Stimulated activated CD4-positive, alpha-beta T cell treated with anti-CD3 and anti-CD28 coated beads, TNF-alpha, amount 100 ng/mL, for 24 hours (primary cell): ENCODE measurements around the gene CMIP.

Source experiments
- DNase-seq, 3 experiments: peaks; one replicate each; pipeline ENCODE4 v3.0.0-alpha.2; 2020; ENCODE audit warnings: low read depth in 3 of 3

CMIP gene

DNA sequence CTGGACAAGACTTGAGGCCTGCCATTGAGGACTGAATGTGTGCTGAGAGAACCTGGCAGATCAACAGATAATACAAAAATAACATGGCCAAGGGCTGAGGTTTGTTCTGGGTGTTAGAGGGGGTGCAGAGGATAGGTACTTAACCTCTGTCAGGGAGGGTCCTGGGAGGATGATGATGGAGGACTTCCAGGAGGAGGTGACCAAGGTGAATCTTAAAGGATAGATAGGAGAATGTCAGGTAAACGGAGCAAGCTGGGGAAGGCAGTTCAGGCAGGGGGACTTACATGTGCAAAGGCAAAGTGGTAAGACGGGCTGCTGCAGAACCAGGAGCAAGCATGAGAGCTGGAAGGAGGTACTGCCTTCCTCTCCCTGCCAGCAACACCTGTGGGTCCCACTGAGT, 214.6 kb downstream of the CMIP start:
- no peak for DNase-seq

DNA sequence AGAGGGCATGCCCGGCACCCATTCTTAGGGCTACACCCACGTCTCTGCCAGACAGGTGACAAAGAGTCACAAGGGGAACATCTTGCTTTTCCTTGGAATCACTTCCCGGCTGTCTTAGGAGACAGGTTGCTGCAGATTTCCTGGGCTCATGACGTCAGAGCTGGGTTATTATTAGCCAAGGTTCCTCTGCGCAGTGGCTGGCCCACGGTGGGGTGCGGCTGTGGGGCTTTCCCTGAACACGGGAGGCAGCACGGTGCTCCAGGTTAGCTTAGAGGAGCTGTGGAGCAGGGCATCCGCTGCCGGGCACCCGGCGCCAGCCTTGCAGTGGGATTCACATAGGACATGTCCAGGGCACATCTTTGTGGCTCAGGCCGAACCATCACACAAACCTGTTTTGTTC, 216.5 kb downstream of the CMIP start:
- no peak for DNase-seq

DNA sequence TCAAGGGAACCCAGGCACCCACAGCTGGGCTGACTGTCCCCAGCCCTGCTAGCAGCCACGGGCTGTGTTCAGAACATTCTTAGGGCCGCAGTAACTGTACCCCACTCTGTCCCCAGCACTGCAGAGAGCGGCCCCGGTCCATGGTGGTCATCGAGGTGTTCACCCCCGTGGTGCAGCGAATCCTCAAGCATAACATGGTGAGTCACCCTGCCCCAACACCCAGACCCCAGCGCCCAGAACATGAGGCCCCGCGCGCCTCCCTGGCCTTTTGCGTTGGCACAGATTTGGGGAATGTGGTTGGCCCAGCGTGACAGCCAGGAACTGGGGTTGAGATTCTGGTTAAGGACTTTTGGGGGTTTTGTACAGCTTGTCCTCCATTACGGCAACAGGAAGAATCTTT, 219.5 kb downstream of the CMIP start:
- no peak for DNase-seq

DNA sequence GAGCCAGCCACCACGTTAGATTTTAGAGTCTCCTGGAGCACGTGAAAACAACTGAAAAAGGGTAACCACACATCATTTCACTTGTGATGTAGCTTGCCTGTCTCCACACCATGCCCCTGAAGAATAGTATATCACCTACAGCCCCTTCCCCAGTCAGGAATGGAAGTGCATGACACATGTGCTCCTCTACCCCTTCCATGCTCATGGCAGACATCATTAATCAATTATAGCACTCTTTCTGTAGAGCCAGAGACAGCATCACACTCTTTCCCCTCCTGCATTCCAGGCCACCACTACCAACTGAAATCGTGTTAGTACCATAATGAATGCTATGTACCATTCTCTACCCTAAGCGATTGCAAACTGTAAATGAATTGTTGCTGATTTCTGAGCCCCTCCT, 221.0 kb downstream of the CMIP start:
- no peak for DNase-seq

DNA sequence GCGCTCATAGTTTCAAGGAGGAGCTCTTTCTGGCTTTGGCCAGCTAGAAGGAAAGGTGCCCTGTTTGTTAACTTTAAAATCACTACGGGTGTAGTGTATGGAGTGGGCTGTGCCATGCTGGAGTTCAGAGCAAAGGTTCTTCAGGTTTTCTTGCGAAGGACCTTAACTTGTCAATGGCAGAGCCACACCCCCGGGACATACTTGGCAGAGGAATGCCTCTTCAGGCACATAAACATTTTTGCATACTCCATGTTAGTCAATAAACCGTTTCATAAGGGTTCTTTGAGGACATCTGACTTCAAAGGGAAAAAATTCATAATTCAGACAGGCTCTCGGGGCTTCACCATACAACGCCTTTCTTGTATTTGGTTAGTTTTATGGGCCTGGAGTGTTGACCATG, 221.5 kb downstream of the CMIP start:
- DNase-seq = no peak

DNA sequence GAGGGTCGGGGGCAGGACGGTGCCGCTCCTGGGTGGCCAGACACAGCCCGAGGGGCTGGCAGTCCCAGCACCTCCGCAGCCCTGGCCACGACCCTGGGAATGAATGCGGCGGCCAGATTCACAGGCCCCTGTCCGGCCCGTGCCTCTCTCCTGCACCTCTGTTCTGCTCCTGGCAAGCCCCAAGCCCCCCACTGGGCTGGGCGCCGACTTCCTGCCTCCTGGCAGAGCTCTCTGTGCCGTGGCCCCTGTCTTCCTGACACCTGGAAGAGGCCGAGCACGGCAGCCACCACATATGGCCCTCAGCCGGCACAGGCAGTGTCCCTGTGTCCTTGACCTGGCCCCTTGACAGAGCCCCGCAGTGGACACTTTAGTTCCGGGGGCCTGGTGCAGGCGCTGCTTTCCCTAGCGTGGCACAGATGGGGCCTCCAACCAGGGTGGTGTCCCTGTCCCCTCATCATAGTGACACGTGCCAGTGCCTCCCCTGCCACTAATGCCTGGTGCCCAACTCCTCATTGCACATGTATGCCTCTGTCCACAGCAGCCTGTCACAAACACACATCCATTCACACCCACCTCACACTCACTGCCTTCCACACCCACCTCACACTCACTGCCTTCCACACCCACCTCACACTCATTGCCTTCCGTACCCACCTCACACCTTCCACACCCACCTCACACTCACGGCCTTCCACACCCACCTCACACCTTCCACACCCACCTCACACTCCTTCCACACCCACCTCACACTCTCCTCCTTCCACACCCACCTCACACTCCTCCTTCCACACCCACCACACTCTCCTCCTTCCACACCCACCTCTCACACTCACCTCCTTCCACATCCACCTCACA, 223.9 kb downstream of the CMIP start:
- no peak for DNase-seq

DNA sequence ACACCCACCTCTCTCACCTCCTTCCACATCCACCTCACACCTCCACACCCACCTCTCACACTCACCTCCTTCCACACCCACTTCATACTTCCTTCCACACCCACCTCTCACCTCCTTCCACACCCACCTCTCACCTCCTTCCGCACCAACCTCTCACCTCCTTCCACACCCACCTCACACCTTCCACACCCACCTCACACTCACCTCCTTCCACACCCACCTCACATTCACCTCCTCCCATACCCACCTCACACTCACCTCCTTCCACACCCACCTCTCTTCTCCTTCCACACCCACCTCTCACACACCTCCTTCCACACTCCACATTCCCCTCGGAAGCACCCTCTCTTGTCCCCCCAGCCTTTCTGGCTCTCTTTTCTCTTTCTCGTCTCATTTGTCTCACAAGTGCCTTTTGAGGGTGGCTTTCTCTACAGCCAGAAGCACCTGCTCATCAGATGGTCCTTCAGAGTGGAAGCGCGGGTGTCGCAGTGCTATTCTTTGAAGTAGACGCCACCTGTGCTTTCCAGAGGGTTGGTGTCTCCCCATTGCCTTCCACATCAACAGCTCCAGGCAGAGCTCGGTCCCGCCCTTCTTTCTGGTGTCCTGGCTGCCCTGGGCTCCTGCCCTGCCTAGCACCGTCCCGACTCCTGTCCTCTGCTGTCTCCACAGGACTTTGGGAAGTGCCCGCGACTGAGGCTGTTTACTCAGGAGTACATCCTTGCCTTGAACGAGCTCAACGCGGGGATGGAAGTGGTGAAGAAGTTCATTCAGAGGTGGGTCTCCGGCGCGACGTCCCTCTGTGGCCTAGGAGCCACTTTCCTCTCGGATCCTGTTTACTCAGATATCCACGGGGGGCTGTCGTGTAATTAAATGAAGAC, 225.1 kb downstream of the CMIP start:
- no peak for DNase-seq

DNA sequence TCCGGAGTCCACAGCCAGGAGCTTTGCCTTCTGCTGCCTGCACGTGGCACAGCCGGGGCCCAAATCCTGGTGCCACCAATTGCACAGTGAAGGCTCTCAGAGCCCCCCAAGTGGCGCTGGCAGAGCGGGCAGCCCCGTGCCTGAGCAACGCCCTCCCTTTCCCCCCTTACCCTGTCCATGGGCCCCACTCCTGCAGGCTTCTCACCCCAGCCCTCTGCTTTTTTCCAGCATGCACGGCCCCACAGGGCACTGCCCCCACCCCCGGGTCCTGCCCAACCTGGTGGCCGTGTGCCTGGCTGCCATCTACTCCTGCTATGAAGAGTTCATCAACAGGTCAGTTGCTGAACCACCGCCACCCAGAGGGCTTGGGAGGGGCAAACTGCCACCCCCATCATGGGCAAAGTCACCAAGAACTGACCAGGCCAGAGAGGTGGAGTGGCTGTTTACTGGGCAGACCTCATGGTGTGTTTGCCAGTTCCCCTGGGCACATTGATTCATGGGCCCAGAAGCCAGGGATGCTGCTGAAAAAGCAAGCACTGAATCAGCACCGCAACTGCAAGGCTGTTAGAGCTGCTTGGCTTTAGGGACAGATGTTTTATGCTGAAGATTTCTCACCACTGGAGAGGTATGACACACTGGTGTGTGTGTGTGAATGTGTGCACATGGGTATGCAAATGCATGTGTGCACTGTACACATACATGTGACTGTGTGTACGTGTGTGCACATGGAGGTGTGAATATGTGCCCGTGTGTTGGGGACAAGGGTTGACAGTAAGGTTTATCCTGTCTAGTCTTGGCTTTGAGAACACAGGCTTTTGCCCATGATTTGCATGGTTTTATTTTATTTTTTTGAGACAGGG, 227.4 kb downstream of the CMIP start:
- no peak for DNase-seq

DNA sequence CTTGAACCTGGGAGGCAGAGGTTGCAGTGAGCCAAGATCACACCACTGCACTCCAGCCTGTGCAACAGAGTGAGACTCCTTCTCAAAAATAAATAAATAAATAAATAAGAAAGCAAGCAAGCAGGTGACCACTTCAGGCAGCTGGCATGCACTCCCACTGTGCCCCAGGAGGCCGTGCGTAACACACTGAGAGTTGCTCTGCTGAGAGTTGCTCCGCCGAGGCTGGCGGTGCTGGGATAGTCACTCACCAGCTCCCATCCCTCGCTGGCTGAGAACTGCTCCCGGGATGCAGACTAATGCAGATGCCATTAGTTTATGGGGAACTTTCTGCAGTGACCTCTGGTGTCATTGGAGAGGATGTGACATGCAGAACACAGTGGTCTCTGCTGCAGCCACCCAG, 228.8 kb downstream of the CMIP start:
- no peak for DNase-seq

DNA sequence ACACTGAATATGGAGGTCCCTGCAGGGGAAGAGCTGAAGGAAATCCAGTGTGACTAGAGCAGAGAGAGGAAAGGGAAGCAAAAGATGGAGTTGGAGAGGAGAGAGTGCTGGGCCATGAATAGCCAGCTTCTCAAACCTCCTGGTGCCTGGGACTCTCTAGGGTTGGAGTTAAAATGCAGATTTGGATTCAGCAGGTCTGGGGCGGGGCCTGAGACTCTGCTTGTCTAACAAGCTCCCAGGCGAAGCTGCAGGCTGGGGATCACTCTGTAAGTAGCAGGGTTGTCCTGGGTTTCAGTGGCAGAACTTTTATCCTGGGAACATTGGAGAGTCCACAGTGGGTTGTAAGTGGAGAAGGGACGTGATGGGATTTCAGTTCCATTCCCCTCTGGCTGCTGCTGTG, 231.1 kb downstream of the CMIP start:
- no peak for DNase-seq

DNA sequence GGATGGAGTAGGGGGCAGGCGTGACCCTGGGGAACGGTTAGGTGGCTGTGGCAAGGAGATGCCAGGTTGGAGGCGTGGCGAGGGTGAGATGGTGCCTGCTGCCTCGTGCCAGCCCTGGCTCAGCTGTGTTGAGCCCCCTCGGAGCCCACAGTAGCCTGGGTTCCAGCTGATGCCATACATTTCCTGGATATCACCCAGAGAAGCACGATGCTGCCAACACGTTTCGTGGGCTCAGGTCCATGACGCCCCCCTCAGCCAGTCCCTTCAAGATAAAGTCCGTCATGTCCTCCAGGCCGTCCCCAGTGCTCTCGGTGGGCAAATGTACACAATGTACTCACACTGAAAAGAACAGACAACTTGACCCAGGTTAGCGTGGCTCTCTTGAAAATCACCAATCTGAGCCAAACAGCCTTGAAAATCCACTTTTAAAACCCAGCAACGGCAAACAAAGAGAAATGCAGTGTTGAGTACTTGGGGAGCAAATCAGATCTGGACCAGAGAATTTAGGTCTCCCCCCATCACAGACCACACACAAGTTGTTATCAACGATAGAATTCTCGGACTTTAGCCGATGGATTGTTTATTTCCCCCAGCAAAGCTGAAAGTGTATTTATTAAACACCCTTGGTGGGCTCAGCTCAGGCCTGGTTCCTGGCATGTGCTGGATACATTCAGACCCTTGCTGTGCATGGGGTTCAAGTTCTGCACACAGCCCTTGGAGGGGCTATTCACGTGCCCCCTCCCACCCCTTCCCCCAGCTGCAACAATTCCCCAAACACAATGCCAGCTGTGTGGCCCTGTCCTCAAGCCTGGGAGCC, 231.7 kb downstream of the CMIP start:
- no peak for DNase-seq

DNA sequence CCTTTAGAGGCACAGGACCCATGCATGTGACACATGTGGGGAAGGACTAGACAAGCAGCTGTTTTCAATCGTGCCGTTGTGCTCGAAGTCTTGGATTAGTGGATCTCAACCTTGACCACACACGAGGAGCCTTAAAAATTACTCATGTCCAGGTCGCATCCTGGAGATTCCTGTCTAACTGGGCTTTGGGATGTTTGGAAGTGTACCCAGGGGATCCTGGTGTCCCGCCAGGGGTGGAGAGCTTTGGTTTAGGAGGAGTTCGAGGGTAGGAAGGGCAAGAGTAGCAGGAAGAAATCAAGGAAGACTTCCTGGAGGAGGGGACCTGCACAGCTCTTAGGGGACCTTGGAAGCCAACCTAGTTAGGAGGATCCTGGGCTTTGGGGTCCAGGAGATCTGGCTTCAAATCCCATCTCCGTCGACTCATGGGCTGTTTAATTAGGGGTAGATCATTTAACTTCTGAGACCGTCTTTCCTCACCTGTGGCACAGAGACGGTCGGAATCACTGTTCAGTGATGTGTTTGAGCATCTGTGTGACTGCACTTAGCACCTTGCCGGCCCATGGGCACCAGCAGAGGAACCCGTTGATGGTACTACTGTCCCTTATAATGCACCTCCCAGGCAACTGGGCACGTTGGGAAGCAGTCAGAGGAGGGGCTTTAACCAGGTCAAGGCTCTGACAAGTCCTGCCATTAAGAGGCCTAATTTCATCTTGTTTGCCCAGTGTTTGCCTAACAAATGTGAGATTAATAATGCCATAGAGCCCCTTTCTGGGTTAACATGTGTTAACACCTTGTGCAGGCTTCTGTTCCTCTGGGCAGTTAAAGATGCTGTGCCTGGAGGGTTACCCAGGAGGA, 232.5 kb downstream of the CMIP start:
- no peak for DNase-seq

DNA sequence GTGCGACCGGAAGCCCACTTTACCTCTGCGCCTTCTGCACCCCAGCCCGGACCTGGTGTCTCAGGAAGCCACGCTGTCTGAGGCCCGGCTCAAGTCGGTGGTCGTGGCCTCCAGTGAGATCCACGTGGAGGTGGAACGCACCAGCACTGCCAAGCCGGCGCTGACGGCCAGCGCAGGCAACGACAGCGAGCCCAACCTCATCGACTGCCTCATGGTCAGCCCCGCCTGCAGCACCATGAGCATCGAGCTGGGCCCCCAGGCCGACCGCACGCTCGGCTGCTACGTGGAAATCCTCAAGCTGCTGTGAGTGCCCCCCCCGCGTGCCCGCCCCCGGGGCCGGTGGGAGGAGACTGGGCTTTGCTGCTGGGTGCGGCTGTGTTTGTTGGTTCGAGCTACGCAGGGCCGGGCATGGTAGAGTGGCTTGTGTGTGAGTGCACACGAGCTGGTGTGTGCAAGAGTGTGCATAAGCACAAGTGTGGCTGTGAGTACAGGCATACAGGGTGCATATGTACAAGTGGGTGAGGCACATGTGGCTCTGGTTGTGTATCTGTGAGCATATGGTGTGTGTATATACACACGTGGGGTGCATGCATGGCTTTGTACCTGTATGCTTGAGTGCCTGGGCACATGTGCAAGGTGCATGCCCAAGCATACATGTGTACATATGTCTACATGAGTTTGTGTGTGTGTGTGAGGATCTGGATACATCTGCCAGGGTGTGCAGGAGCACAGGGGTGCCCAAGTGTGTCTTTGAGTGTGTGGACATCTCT, 233.9 kb downstream of the CMIP start:
- no peak for DNase-seq

DNA sequence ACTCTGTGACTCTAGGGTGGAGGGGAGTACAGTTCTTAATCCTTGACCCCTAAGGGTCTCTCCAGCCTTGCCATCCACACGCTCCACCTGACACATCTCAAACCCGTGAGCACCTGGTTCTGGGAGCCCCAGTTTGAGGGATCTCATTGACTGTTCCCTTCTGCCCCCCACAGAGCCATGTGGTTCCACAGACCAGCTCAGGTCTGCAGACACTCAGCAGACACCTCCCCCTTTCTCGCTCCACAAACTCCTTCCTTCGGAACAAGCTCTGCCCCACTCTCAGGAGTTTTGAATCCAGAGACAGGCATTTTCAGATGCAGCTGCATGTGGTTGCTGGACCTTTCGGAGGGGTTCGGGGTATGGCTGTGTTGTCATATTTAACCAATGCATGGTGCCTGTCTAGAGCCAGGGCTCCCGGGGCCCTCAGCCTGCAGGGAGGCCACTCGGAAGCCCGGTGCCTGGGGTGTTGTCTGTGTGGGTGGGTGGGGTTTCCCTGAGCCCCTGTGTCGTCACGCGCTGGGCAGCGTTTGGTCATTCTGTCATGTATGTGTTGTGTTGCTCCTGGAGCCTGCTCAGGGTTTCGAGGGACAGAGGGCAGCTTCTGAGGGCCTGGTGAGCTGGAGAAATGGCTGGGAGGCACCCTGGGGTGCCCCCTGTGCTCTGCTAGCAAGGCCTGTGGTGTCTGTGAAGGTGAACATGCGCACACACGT, 235.3 kb downstream of the CMIP start:
- no peak for DNase-seq

DNA sequence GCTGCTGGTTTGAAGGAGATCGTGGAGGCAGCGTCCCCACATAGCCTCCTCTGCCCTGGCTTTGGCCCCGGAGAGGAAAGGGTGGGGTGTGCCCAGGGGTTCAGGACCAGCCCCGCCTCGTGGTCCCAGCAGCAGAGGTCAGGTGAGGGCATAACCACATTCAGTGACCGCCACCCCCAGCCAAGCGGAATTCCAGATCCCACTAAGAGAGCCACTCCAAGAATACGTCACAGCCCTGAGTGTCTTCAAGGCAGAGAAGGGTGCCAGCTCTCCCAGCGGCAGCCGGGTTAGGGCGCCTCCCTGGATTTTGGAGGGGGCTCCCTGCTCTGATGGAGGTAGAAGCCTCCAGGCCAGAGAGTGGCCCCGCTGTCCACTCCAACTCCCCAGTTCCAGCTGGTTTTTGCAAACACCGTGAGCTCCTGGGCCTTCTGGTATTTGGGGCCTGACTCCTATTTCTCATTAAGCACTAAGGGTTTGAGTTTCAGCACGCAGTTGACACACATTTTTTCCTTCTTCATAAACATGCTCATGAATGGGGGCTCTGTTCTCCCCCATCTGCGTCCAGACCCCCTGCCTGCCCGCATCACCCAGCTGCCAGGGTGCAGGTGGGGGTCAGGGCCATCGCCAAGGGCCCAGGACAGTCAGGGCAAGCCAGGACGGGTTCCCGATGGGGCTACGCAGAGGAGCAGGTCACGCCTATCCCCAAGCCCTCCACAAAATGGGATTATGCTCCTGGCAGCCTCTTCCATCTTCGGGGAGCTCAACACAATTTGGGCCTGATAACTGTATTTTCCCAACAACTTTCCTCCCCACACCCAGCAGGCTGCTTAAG, 236.1 kb downstream of the CMIP start:
- DNase-seq = no peak

DNA sequence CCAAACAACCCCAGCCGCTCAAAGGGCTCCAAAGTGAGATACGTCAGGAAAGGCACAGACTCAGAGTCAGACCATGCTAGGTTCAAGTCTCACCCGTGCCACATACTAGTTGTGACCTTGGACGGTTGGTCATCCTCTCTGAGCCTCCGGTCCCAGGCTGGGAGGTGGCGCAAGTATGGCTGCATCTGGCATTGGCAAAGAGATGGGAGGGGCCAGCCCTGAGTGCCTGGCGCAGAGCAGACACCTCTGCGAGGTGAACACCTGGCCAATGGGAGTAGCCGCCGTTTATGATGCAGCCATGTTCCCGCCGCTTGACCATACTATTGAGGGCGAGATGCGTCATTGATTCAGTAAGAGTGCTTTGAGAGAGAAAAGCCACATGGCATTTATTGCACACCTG, 236.7 kb downstream of the CMIP start:
- DNase-seq = no peak

DNA sequence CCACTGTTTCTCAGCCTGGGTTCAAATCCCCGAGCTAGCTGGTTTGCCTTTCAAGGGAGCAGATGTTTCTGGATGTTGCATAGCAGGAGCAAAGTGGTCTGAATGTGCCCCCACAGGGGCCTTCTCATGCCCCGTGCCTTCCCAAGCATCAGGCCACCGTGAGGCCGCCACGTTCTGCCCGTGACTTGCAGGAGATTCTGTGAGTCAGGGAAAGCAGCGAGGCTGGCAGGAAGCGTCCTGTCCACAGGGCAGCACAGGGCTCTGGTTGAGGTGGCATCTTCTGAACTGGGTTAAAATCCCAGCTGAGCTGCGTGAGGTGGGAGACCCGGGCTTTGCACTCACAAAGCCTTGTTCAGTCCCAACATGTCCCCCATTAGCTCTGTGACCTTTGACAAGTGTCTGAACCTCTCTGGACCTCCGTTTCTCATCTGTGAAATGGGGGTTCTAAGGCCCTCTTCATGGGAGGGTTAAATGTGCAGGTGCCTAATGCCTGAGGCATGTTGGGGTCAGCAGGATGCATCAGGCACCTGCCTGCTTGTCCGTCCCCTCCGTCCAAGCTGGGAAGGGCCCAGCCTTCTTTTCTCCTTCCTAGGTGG, 239.7 kb downstream of the CMIP start:
- no peak for DNase-seq

DNA sequence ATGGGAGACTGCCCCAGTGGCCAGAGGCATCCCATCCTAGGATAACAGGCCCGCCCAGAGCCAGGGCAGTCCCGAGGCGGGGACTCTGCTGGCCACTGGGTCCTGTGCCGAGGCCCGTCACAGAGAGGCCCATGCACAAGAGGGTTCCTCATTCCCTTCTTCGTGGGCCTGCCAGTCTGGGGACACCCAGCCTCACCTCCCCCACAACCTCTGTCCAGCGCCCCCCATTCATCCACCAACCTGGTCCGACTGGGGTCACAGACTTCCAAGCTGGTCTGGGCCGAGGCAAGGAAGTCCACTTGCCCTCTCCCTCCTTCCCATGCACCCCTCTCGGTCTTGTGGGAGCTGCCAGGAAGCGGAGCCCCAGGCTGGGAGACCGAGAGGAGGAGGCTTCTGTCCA, 240.3 kb downstream of the CMIP start:
- no peak for DNase-seq
